ENCODE results near the gene TEX44.
A peak's percentile ranks its signal among the peaks of the same experiment; 100 is the strongest.
"Not testable (repeated sequence)": the region's sequence is repeated elsewhere in the genome, so short reads cannot be mapped to it uniquely, and the experiment has no call there.

Gene TEX44

DNA sequence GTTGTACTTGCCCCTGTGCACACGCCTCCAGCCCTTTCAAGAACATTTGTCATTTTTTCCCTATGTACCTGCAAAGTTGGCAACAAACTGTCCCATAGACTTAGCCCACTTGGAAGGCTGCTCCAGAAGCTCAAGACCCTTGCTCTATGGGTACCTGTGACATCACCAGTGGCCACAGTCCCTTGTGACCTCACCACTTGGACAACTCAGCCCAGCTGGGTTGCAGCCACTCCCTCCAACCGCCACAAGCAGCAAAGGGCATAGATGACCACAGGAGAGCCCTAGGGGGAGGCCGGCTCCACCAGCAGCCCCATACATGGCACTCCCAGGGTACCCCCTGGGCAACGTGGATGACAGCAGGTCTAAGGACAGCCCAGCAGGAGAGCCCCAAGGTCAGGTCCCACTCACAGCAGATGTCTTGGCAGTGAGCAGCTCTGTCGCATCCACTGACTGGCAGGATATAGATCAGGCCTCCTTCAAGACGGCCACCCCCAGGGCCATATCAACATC, at the start of gene TEX44:
Gene TEX44 (plus strand): TSS at position 229 of the 510 bp plus-strand sequence. CDS start 88 bp downstream, at position 317.
- DNase-seq: no peak

DNA sequence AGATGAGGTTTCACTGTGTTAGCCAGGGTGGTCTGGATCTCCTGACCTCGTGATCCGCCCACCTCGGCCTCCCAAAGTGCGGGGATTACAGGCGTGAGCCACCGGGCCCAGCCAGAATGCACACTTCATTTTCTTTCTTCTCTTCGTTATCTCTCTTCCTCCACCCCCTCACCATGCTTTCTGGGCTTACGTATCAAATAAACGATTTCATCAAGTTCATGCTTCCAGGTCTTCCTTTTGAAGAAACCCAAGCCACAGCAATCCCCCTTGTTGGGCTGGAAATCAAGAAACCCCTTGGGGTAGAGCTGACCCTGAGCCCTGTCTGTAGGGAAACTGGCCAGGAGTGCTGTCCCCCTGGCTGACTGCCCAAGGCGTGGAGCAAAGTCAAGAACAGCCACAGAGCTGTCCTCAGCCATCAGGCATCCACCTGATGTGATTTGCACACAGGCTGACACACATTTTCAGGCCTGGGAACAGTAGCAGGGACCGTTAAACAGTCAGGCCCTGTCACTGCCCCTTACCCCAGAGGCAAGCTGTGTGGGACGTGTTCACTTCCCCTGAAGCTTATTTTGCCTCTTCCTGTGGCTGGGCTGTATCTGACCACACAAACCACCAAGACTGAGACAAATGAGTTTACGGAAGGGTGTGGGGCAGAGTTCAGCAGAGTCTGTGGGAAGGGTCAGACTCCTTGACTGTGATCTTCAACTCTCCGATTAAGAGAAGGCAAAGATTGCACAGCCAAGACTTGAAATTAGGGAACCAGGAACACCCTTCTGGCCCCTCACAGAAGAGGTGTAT, 47.4 kb upstream of the TEX44 start:
- peak; percentile 79 to 81 for DNase-seq

GRCh38 chr2:231546014-231546715, 46.5 kb upstream of the TEX44 start:
- peak in 1 of 2 experiments; percentile 33 for DNase-seq

DNA sequence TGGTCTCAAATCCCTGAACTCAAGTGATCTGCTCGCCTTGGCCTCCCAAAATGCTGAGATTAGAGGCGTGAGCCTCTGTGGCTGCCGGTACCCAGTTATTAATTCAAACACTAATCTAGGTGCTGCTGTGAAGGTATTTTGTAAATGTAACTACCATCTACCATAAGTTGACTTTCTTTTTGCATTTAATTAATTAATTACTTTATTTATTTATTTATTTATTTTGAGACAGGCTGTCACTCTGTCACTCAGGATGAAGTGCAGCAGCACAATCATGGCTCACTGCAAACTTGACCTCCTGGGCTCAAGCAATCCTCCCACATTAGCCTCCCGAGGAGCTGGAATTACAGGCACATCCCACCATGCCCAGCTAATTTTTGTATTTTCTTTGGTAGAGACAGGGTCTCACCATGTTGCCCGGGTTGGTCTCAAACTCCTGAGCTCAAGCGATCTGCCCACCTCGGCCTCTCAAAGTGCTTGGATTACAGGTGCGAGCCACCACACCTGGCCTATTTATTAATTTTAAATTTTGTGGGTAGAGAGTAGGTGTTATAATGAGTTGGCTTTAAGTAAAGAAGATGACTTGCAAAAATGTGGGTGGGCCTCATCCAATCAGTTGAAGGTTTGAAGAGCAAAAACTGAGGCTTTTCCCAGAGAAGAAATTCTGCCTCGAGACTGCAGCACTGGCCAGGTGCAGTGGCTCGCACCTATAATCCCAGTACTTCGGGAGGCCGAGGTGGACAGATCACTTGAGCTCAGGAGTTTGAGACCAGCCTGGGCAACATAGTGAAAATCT, 45.2 kb upstream of the TEX44 start:
- DNase-seq: no peak

- DNase-seq: no peak
These were observed 43.9 kb upstream of the TEX44 start for GRCh38 chr2:231548752-231549151.

DNA sequence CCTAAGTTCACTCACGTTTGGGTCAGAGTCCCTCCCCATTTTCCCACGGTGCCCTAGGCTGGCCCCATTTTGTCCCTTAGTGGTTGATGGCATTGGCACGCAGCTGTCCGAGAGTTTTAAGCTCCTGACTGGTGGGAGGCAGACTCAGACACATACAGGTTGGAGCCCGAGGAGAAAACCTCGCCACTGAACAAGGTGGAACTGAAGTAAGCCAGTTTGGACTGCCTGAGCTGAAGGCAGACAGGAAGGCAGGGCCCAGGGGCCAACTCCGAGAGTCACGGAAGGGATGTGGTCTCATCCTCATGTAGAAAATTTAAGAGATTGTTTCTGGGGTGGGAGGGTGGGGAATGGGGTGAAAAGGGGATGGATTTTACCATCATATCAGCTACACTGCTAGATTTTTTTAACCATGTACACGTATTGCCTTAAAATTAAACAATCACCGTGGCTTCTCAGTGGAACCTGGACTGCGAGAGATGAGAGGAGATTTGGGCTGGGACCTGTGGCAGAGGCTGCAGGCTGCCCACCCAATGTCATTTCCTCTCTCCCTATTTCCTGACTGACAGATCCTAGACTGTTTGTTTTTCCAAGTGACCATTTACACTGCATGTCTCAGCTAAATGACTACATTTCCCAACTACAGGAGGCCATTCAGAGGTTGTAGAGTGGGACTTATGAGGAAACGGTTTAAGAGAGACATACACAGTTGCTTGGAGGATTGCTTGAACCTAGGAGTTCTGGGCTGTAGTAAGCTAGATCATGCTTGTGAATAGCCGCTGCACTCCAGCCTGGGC, 43.0 kb upstream of the TEX44 start:
- DNase-seq: no peak

DNA sequence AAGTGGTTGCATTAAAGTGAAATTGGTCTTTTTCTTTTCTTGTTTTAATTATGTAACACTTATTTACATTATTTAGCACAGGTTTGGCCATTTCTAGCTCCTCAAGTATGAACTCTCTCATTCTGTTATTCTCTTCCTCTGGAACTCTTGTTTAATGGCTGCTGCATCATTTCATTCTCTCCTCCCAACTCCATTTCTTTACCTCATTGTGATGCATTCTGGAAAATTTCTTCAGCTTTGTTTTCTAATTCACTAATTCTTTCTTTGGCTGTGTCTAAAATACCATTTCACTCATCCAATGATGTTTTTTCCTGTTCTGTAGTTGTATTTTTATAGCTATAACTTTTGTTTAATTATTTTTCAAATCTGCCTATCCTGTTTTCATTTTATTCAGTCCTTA, 39.9 kb upstream of the TEX44 start:
- DNase-seq: no peak

DNA sequence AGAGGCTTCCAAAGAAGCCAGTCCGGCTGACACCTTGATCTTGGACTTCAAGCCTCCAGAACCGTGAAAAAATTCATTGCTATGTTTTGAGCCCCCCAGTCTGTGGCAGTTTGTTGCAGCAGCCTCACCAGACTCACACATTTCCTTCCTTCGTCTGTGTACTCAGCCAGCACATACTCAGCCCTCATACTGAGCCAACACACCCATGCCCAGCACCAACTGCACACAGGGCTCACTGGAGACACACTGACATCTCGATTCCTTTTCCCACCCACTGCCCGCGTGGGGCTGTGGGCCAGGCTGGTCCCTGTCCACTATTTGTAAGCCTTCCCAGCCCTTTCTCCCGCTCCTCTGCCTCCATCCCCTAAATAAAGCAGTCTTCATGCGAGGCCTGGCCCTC, 38.3 kb upstream of the TEX44 start:
- peak; percentile 15 to 29 for DNase-seq

GRCh38 chr2:231554748-231555545, 37.7 kb upstream of the TEX44 start:
- DNase-seq: peak; percentile 27 to 43

DNA sequence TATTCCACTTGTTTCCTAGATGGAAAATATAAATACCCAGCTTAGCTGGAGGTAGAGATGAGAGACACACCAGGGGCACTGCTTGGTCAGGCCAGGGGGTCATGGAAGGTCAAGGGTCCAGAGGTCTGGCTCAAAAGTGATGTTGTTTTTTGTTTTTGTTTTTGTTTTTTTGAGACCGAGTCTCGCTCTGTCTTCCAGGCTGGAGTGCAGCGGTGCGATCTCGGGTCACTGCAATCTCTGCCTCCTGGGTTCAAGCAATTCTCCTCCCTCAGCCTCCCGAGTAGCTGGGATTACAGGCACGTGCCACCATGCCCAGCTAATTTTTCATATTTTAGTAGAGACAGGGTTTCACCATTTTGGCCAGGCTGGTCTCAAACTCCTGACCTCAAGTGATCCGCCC, 36.2 kb upstream of the TEX44 start:
- DNase-seq: not testable (repeated sequence)

DNA sequence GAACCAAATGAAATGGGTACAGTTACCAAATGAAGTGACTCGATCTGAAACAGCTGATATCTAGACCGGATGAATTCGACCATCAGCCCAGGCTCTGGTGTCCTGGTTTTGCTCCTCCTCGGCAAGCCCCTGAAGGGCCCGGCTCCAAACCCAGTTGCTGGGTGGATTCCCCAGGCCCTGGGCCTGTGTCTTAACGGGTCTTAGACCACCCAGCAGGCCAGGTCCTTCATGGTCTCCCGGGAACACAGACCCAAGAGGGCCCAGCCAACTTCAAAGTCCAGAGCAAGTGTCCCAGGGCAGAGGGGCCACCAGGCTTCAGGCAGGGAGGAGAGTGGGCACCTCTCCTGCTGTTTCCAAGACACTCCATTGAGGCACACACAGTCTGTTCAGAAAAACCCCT, 35.7 kb upstream of the TEX44 start:
- DNase-seq: no peak

DNA sequence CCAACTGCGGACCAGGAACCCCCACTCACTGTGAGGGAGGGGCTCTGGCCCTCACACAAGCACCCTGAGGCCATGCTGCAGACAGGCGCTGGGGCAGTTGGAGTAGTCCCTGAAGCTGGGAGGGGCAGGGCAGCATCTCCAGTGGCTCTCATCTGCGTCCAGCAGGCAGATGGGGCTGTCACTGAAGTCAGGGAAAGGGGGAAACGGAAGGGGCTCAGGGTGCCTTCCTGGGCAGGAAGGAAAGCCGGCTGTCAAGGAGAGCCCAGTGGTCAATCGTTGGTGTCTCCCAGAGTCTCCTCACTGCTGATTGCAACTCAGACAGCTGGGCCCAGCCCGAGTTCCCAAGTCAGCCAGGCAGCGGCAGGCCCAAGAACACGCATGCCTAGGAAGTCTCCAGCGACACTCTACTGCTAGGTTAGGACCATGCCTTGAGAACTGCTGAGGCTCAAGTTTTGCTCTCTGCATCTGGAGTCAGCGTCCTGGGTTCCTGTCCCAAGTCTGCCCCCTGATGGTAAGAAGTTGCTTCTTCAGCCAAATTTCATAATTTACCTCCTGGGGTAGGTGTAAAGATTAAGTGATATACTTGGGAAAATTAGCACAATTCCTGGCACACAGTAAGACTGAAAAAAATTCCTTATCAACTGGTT, 35.0 kb upstream of the TEX44 start:
- peak; percentile 82 to 86 for DNase-seq

- peak; percentile 42 to 45 for DNase-seq
These were observed 29.2 kb upstream of the TEX44 start for GRCh38 chr2:231563378-231563961.

DNA sequence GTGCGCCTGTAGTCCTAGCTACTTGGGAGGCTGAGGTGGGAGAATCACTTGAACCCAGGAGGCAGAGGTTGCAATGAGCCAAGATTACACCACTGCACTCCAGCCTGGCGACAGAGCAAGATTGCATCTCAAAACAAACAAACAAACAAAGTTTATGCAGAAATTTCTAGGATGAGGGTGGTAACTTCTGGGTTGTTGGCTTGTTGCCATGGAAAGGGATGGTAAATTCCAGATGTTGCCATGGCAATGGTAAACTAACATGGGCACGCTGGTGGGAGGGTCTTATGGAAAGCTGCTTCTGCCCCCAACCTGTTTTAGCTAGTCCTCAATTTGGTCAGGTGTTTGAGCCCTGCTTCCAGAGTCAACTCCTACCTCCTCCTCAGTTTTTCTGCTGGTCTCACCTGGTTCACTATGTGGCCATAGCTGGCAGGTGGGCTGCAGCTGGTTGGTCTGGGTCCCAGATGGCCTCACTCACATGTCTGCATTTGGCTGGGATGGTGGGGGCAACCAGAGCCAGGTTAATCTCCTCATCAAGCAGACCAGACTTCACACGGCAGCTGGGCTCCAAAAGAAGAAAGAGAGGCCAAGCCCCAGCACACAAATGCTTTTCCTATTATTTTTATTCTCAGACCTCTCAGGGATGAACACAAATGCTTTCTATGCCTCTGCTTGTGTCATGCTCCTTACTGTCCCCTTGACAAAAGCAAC, 26.6 kb upstream of the TEX44 start:
- no peak for DNase-seq

GRCh38 chr2:231567159-231567558, 25.5 kb upstream of the TEX44 start:
- no peak for DNase-seq

- no peak for DNase-seq
These were observed 24.4 kb upstream of the TEX44 start for GRCh38 chr2:231568098-231568784.

DNA sequence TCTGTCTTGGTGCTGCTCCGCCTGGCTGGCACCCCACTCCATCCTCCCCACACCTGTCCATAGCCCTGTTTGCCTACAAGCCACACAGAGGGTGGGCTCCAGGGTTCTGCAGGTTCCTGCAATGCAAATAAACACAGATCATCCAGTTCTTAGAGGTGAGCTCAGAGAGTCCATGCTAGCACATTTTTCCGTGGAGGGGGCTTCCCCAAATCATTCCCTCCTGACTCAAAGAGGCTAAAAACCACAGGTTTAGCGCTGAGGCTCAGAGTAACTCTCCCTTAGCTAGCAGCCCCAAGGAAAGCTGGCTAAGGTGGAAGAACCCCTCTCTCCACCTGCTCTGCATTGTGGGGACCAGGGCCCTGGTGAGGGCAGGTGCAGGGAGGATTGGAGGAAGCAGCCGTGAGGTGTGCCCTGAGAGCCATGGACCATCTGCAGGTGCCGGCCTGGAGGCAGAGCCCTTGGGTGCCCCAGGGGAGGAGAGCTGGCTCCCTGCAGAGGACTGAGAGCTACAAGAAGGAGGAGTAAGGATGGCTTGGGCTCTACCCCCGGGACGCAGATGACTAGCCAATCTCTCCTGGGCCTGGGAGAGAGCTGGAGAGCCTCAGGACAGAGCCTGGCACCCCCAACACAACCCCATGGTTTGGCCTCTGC, 23.8 kb upstream of the TEX44 start:
- DNase-seq: no peak

DNA sequence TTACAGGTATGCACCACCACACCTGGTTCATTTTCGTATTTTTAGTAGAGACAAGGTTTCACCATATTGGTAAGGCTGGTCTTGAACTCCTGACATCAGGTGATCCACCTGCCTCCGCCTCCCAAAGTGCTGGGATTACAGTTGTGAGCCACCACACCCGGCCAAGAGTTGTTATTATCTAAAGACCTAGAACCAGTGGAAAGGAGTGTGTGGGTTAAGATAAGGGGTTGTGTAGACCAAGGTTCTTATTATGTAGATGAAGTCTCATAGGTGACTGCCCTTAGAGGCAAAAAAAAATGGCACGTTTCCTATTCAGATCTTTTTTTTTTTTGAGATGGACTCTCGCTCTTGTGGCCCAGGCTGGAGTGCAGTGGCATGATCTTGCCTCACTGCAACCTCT, 21.7 kb upstream of the TEX44 start:
- not testable (repeated sequence) for DNase-seq

Measured in Kasumi-1 (cell line).